Neural progenitor cell (in vitro differentiated cells): ENCODE measurements around the gene NCK1.
"Not testable (repeated sequence)": the region's sequence is repeated elsewhere in the genome, so short reads cannot be mapped to it uniquely, and the experiment has no call there.

Experiments
- EZH2 ChIP-seq: fragments of 200-600 bp; sonication (generic); IDR thresholded peaks from 2 replicates; pipeline ENCODE4 v1.6.1; 2017; ENCODE audit warnings: antibody characterized with exemption, mild to moderate bottlenecking, moderate library complexity
- EZH2phosphoT487 ChIP-seq: fragments of 200-600 bp; sonication (generic); IDR thresholded peaks from 2 replicates; pipeline ENCODE4 v1.6.1; 2017; ENCODE audit warnings: antibody characterized with exemption
- TF ChIP-seq, protein P1 (sequence below): fragments of 200-600 bp; sonication (generic); IDR thresholded peaks from 2 replicates; pipeline ENCODE4 v1.5.1; 2017; ENCODE audit warnings: antibody characterized with exemption, mild to moderate bottlenecking

- TF ChIP-seq, protein P1, sequence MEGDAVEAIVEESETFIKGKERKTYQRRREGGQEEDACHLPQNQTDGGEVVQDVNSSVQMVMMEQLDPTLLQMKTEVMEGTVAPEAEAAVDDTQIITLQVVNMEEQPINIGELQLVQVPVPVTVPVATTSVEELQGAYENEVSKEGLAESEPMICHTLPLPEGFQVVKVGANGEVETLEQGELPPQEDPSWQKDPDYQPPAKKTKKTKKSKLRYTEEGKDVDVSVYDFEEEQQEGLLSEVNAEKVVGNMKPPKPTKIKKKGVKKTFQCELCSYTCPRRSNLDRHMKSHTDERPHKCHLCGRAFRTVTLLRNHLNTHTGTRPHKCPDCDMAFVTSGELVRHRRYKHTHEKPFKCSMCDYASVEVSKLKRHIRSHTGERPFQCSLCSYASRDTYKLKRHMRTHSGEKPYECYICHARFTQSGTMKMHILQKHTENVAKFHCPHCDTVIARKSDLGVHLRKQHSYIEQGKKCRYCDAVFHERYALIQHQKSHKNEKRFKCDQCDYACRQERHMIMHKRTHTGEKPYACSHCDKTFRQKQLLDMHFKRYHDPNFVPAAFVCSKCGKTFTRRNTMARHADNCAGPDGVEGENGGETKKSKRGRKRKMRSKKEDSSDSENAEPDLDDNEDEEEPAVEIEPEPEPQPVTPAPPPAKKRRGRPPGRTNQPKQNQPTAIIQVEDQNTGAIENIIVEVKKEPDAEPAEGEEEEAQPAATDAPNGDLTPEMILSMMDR, result not testable (repeated sequence)
- not testable (repeated sequence) for TF ChIP-seq EZH2phosphoT487, EZH2
Observed at GRCh38 chr3:136897171-136897570, 35.2 kb downstream of the NCK1 start.
